ENCODE results near the gene TECTB.

Gene TECTB

DNA sequence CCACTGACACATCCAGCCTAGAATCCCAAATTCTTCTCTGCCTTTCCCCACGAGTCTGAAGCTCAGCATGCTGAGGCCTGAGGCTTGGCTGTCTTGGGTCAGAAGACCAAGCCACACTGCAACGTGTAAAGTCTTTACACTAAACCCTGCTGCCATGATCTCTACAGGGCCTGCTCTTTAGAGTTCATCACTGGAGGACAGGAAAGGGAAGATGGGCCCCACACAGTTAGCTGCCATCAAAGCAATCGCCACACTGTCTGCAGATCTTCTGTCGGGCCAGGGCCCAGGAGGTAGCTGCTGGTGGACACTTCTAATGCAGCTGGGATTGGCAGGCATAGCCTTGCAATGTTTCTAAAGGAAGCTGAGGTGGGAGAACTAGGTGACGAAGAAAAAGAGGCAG is 8.4 kb upstream of the TECTB start:
- no peak for DNase-seq (ENCODE audit: low read depth, low spot score)

DNA sequence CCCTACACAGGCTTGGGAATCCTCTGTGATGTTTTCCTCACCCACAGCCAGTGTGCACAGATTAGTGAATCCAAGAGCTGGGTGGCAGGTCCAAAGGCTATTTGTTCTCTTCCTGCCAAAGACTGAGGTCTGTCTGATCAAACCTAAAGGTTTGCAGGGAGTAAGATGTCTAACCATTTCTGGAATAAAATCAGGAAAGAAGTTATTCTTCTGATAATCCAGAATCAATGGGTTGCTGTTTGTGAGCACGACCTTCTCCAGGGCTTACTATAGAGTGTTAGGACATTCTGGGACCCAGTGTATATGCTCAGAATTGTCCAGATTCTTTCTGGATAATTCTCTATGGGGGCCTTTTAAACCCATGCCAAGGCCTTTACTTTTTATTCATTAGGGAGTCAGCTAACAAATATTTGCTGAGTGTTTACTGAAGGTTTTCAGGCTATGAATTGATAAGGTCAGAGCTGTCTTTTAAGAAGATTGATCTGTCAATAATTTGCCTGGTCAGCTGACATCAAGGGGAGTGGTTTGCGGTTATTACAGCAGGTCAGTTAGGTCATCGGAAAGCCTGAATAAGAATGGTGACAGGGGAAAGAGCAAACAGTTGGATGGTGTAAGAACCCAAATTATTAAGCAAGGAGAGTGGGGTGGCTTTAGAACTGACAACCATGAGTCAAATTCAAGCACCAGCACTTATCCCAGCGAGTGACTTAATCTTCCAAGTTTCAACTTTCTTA is 7.5 kb upstream of the TECTB start:
- DNase-seq (ENCODE audit: low read depth, low spot score), result no peak

DNA sequence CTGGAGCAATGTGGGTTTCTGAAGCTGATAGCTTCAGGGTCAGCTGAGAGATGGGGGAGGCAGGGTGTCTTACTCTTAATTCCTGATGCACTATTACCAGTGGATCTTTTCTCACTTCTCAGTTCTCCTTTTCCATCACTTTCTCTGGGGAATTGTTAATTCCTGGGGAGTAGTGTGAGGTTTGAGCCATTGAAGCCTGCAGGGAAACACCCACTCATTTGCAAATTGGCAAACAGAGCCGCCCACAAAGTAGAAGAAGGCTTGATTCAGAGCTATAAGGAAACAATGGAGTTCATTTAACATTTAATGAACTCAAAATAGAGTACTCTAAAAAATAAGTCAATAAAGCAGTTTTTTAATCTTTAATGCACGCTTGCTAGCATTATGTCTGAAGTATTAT is 4.3 kb upstream of the TECTB start:
- no peak for DNase-seq (ENCODE audit: low read depth, low spot score)

DNA sequence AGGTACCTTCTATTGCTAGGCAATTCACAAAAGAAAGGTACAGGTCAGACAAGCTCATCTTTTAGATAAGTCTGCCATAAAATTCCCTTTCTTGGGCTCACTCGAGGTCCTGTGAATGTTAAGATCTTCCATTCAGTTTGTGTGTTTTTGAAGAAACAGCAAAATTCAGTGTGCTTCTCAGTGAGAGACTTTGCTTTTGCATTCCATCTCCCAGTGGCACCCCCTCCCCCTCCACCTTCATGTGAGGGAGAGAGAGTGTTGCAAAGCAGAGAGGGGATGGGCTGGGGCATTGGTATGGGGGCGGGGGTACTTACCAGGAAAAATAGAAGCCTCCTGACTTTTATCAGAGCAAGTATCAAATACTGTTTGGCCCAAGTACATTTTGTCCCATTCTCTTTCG is 3.8 kb upstream of the TECTB start:
- no peak for DNase-seq (ENCODE audit: low read depth, low spot score)

DNA sequence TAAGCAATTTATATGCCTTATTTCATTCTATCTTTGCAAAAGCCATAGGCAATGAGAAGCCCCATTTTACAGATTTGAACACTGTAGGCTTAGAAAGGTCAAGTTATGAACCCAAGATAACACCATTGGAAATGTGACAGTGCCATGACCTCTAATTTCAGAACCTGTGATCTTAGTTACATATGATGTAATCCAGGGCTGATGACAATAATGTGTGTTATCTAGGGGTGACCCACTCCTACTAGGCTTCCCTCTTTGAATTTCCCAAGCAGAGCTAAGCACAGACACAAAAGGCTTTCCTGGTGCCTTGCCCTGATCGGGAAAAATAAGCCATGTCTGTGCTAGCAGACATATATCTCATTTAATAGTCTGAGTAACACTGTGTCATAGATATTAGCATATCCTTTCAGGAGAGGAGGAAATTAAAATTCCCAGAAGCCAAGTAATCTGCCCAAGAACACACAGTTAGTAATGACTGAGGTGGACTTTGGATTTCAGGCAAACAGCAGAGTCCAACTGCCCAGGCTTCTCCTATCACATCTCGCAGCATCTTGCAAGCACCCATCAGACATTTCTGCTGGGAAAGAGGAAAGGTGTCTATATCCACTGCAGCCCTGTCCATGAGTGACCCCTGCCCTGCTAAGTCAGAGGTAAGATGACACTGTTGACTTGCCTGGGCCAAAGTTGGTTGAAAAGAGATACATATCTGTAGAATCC is 2.8 kb upstream of the TECTB start:
- DNase-seq (ENCODE audit: low read depth, low spot score), result no peak

DNA sequence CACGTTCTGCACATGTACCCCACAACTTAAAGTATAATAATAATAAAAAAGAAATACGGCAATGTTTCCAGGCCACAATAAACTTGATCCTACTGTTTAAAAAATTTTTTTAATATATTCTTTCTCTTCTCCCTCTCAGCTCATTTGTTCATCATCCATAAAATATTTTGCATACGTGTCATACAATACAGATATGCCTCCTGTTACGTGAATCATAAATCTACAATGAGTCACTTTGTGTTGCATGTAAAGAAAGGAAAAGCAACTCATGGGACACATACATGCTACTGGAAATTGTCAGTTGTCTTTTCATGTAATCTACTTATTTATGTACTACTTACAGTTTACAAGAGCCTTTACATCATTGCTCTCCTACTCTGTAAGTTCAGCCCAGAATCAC is 1.1 kb upstream of the TECTB start:
- no peak for DNase-seq (ENCODE audit: low read depth, low spot score)

DNA sequence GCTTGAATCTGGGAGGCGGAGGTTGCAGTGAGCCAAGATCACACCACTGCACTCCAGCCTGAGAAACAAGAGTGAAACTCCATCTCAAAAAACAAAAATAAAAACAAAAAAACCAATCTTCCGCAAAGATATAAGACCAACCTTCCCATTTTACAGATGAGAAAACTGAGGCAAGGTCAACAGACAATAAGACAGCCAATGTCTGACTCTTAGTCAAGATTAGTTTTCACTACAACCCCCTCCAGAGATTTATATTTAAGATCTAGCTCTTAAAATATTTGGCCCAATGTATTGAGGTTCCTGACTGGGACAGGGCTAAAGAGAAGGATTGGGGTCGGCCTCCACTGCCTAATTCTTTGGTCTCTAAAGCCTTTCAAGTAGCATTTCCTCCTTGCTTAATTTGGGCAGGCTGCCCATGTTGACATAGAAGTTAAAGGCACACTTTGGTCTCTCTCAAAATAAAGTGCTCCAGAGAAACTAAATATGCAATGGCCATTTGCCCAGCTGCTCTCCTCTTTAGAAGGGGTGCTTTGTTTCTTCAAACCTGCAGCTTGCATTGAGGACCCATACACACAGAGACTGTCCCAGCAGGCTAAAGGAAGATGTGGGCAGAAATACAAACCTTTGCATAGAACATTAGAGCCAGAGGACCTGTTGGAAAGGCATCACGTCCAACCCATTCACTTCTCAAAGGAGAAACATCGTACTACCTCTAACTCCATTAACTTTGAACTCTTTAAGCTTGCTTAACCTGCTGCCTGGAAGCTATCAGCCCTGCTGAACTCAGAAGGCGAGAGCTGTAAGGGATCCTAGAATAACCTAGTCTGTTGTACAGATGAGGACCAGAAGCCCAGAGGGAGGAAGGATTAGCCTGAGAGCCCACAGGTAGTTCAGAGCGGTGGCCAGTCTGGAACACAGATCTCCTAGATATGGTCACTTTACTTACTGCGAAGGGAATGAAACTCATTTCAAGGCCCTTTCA is 3.9 kb downstream of the TECTB start:
- DNase-seq (ENCODE audit: low read depth, low spot score), result no peak

DNA sequence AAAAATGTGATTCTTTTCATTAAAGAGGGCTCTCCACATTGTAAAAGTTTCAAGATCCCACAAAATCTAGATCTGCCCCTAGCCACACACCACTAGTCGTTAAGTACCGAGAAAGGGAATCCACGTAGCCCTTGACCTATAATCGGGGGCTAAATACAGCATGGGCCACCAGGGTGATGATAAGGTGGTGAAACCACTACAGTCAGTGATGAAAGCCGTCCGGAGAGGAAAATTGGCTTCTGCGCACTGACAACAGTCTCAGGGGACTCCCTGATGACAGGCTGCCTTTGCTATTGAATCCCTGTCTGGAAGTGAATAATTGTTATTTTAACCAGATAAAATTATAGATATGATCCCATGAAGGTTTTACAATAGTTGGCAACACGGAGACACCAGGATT is 4.6 kb downstream of the TECTB start:
- no peak for DNase-seq (ENCODE audit: low read depth, low spot score)

DNA sequence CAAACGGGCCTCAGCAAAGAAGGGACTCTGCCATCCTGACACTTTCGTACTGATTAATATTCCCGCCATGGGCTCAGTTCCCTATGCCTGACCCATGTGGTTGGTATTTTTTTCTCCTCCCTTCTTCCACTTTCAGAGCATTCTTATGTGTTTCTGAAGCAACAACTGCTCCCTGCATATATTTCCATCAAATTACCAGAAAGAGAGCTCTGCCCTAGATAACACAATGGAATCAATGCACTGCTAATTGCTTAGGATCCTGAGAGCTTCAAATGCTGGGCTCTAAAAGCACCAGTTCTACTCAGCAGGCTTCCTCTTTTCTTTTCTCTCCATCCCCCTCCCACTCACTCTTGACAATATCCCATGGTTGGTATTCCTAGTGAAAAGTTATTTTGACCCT is 5.3 kb downstream of the TECTB start:
- DNase-seq (ENCODE audit: low read depth, low spot score), result no peak

DNA sequence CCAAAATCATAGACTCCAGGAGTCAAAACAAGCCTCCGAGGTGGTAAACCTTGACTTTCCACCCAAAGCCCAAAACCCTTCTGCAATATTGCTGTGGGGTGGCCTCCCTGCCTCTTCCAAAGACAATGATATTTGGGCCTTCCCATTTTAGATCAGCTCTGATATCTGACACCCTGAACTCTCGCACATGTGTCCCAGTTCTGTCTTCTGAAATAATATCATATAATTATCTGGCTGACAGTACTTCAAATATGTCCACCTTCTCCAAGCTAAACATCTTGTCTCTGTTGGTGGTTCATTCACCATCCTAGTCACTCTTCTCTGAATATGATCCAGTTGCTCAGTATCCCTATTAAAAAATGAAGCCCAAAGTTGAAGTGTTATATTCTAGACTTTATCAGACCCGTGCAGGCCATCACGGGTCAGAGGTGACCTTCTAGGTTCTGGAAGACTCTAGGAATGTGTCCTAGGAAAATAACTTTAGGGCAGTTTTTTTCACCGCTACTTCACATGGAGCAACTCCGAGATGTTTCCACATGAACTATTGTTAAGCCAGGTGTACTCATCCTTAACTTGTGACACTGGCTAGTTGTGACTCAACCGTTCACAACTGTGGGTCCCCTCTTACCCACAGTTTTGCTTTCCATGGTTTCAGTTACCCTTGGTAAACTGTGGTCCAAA is 6.3 kb downstream of the TECTB start:
- DNase-seq (ENCODE audit: low read depth, low spot score), result no peak

DNA sequence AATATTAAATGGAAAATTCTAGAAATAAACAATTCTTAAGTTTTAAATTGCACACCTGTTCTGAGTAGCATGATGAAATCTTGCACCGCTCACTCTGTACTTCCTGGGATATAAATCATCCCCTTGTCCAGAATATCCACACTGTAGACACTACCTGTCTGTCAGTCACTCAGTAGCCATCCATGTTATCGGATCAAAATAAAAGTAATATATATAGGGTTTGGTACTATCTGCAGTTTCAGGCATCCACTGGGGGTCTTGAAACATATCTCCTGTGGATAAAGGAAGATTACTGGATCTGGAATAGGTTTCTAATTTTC is 6.8 kb downstream of the TECTB start:
- no peak for DNase-seq (ENCODE audit: low read depth, low spot score)

DNA sequence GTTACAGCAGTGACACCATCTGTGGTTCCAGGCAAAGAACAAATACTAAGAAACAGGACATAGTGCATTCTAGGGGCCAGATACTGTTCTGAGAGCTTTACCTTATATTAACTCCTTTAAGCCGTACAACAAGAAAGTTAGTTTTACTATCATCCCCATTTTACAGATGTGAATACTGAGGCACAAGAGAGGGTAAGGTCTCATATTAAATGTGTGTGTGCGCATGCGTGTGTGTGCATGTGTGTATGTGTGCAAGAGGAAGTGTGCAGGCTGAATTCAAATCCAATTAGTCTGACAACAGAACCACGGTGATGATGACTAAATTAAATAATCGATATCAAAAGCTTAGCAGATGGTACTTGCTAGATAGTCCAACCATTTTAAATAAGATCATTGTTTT is 11.0 kb downstream of the TECTB start:
- DNase-seq (ENCODE audit: low read depth, low spot score), result no peak

DNA sequence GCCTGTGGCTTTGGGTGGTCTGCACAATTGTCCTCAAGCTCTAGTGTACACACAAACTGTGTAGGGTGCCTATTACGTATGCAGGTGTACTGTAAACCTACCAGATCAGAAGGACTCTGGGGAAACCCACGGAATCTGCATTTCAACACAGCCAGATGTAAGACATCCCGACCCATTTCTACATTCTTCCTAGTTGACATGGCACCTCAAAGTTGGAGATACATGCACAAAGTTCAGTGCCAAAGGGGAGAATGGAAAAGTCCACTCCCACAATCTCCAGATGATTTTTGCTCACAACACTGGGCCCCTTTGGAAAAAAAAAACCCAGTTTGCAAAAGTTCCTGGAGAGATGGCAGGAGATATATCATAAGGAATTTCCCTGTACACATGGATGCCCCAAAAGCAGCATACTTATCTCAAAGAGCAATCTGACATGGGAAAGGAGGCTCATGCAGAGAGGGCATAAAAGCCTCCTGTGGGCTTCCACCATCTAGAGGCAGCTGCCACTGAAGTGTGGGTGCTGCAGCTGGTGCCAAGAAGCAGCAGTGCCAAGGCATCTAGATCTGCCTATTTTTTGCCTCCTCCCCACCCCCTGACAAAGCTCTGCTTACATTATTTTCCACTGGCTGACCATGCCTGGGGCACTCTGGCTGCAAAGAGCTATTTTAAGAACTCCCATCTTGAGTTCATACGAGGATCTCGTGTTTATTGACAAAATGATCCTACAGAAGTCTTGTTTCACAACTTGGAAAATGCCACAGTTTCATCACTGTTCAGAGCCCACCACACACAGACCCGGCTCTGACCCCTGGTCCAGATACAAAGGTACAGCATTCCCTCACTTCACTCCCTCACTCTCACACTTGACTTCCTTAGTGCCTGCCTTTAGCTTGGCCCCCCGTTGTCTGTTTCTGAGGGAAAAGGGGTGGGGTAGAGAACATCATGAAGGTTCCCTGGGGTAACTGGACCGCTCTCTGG is 12.9 kb downstream of the TECTB start:
- no peak for DNase-seq (ENCODE audit: low read depth, low spot score)

DNA sequence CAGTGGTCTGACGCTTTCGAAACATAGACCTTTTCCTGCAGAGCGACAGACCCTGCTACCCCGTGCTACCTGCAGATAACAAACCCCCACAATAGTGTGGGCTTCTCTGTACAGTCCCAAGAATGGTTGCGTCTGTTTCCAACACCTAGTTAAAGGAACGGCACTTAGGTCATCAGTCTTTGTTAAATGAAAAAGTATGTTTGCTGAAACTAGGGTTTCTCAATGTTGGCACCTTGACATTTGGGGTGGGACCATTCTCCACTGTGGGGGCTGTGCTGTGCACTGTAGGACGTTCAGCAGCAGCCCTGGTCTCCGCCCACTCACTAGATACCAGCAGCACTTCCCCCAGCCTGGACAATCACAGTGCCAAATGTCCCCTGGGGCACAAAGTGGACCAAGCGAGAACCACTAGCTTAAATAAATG is 13.7 kb downstream of the TECTB start:
- DNase-seq (ENCODE audit: low read depth, low spot score), result no peak

DNA sequence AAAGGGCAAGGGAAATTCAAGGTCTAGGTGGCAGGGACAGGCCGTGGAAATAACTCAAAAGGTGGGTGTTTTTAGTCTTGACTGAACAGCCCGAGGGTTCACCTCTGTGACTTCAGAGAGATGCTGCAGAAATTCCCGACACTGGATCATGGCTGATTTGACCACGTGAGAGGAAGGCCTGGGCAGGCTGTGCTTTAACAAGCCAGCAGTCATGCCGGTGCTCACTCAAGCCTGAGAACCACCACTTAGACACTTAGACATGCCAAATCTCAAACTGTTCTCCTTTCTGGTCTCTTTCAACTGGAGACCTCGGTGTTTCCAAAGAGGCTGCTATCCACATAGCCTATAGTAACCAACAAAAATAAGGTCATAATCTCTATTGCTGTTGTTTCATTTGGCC is 15.4 kb downstream of the TECTB start:
- no peak for DNase-seq (ENCODE audit: low read depth, low spot score)

DNA sequence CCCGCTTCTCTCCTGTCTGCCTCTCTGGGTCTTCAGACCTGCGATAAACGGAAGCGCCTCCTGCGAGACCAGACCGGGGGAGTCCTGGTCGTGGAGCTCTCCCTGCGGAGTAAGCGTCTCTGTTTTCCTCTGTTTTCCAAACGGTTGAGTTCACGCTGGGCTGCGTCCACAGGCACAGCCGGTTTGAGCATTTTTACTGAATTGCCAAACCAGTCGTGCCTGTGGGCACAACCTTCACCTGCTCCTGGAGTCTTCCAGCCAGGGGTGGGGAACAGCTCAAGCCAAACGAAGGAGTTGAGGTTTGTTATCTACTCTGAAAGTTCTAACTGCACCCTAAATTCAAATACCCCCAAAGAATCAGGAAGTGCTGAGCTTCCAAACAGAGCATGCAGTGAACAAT is 16.3 kb downstream of the TECTB start:
- DNase-seq (ENCODE audit: low read depth, low spot score), result no peak

DNA sequence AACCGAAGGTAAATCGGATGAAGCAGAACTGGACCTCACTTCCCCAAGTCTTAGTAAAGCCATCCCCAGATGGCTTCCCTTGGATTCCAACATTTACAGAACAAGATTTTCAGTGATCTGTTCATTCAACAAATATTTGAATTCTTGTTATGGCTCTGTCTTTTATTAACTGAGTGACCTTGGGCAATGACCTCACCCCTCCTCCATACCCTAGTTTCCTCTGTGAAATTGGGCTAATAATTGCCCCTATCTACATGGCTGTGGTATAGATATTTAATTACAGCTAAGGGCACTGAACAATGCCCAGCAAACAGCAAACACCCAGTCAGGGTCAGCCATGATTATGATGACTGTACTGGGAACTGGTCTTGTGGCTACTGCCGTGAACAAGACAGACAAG is 19.1 kb downstream of the TECTB start:
- DNase-seq (ENCODE audit: low read depth, low spot score), result no peak

DNA sequence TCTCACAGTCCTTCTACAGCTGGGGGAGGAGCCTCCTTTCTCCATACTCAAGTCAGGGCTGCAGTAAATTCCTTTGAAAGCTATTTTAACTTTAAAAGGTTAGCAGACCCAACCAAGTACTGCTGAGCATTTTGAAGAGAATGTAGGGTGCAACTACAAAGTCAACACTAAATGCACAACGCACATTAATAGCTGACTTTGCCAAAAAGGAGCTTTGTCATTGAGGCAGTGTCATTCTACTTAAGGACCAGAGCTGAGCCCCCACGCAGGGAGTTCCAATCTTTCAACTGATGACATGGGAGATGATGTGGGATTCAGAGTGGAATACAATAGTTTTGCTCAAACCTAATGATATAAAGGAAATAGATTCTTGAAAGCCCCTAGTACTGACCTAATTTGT is 20.3 kb downstream of the TECTB start:
- DNase-seq (ENCODE audit: low read depth, low spot score), result no peak

DNA sequence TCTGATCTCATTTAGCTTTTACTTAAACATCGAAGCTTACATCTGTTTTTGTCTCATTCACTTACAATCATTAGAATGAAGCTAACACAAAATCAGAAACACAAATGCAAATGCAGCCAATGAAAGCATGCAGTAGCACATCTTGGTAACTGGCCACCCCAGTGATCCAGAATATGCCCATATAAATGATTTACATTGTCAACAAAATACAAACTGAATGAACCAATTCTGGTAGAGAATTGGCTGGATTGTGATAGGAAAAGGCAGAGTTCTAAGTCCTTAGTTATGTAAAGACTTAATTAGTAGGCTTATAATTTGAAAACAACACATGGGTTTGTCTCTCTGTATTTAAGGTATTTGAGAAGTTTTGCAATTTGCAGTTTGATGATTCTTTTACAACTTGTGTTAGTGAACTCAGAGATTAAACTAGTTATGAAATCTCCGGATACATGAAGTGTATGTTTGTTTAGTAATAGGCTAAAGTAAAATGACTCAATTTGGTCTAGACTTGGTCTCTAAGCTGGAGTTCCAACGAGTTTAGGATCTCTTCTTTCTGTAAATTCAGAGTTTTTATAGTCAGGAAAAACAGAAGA is 21.2 kb downstream of the TECTB start:
- no peak for DNase-seq (ENCODE audit: low read depth, low spot score)

DNA sequence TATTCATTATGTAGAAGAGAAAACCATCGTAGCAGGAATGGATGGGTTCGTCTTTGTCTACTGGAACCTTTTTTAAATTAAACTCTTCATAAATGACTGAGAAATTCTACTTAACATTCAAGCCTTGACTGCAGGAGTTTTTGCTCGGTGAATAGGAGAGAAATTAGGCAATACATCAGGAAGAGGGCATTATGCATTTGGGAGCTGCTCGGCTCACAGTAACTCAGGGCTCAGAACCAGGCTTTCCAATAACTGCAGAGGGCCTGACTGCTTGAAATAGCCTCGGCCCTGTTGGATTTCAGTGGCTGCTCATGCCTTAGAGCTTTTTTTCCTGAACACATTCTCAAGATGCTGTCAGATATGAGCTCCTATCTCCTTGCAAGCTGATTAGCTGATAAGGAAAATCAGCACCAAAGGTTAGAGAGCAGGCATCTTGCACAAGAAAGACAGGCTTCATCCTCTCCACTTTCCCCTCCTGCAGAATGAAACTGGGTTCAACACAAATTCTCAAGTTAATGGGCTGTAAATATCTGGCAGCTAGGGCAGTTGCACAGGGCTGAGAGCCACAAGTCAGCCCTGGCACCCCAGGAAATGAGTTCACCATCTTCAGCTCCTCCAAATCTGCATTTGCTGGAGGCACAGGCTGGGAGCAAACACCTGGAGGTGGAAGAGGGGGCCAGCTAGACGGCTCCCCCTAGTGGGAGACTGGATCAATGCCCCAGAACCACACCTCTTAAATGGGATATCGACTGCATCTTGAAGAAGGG is 24.3 kb downstream of the TECTB start:
- no peak for DNase-seq (ENCODE audit: low read depth, low spot score)

All from activated naive CD8-positive, alpha-beta T cell treated with anti-CD3 and anti-CD28 coated beads, Interleukin-2, amount 50 U/mL, for 16 hours (primary cell).